ENCODE data around the gene KAT2A. TPM values are rescaled to one million over a fixed set of nuclear protein-coding genes. Genes with fewer than 3 reads are reported as not detected.

Gene KAT2A
- total RNA-seq, 1 experiment from 2014 or later, result 43.5 TPM

GRCh38 chr17:42106009-42106408 is 15.2 kb downstream of the KAT2A start:
- Histone ChIP-seq H2BK15ac (ENCODE audit: low read depth, low read length) (no peak overlapping the region), H4K5ac (ENCODE audit: insufficient read length, low read depth, low read length) (no peak overlapping the region), H4K20me1 (ENCODE audit: control insufficient read depth, insufficient read depth, insufficient read length) (no peaks in the 10 kb centered on the region), H3K27me3 (ENCODE audit: insufficient read depth, low read length) (no peaks in the 10 kb centered on the region), H2BK120ac (ENCODE audit: low read depth, low read length, poor library complexity, severe bottlenecking) (no peak overlapping the region), H3K18ac (ENCODE audit: insufficient read length, low read depth, low read length) (no peak overlapping the region), H3K27ac (ENCODE audit: insufficient read length, low read depth, low read length) (no peak overlapping the region), H3K79me1 (ENCODE audit: insufficient read depth, low read depth, low read length, poor library complexity, severe bottlenecking) (no peaks in the 10 kb centered on the region), H3K9ac (ENCODE audit: extremely low read depth, insufficient read length, low read length) (no peak overlapping the region), H4K91ac (ENCODE audit: insufficient read length, low read depth, low read length) (no peak overlapping the region), H2BK20ac (ENCODE audit: low read depth, low read length, poor library complexity, severe bottlenecking) (no peak overlapping the region), H2AFZ (ENCODE audit: low read length) (no peak overlapping the region), H3K23ac (ENCODE audit: insufficient read length, low read depth, low read length) (no peak overlapping the region), H3K23me2 (ENCODE audit: insufficient read length, low read depth, low read length, poor library complexity, severe bottlenecking) (no peaks in the 10 kb centered on the region), H4K8ac (replicated peaks; ENCODE audit: insufficient read length, low read depth, low read length) (no peak overlapping the region), H3K4me1 (ENCODE audit: insufficient read depth, low read length) (peaks cover 4% of the 10 kb centered on the region; the same call in 1 of the 2 replicates), H3K4me2 (ENCODE audit: insufficient read depth, insufficient read length, low read length) (no peak overlapping the region), H3K56ac (ENCODE audit: insufficient read length, low read depth, low read length) (no peak overlapping the region), H3T11ph (ENCODE audit: low read length) (no peak overlapping the region), H3K9me3 (ENCODE audit: control insufficient read depth, low read depth, low read length) (no peaks in the 10 kb centered on the region), H3K79me2 (ENCODE audit: insufficient read depth, low read length) (no peaks in the 10 kb centered on the region), H2BK5ac (ENCODE audit: insufficient read length, low read length) (no peak overlapping the region), H2BK12ac (ENCODE audit: insufficient read length, low read depth, low read length) (no peak overlapping the region), H3K14ac (ENCODE audit: insufficient read depth, low read length) (no peak overlapping the region), H3K4ac (ENCODE audit: low read depth, low read length) (no peak overlapping the region), H2AK5ac (ENCODE audit: insufficient read length, low read length) (no peak overlapping the region)
- no CpG with 5 or more reads among the region's 2 CpGs for WGBS (ENCODE audit: extremely low coverage, insufficient read length, low lambda C conversion rate)
- Mint-ChIP-seq H3K9me3 (no peaks in the 10 kb centered on the region), H3K4me3 (peak overlapping the region in 1 of 2 experiments; percentile 26; a peak in 1 of 5 replicates), H3K27ac (no peak overlapping the region), H3K27me3 (ENCODE audit: low read depth) (peaks cover 9% of the 10 kb centered on the region), H3K36me3 (ENCODE audit: insufficient read depth in 1 of 3, low read depth in 3 of 3) (no peaks in the 10 kb centered on the region), H3K4me1 (peaks cover 23 to 24% of the 10 kb centered on the region in 2 experiments)
- TF ChIP-seq CTCF (conservative IDR thresholded peaks at IDR 0.05), result no peak
- no peak for DNase-seq
